NT2/D1 (cell line): ENCODE results near the gene CINP.

ENCODE experiments used
- SUZ12 ChIP-seq: IDR thresholded peaks from 2 replicates; pipeline ENCODE4 v1.6.1; 2011; ENCODE audit not compliant: insufficient read length, insufficient read depth; ENCODE audit errors: extremely low read depth
- YY1 ChIP-seq: IDR thresholded peaks from 2 replicates; pipeline ENCODE4 v1.6.1; 2011; ENCODE audit not compliant: insufficient read length, insufficient read depth

GRCh38 chr14:102338724-102339123, 24.0 kb downstream of the CINP start:
- TF ChIP-seq YY1 (no peak), SUZ12 (no peak)
